ENCODE results near the gene DNAH8.

DNA sequence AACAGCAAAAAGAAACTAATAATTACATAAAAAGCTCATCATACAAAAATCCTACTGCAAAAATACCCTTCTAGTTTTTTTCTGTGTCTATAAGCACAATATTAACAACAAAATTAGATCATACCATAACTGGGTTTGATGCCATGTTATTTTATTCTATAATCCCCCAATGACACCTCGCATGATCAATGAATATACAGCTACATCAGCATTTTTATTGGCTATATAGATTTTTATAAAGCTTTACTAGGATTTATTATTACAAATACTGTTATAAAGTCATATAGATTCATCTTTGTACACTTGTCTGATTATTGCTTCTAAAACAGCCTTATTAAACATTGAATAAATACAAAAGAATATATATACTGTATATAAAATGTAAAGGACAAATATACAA lies 288.4 kb downstream of the DNAH8 start:
- no peak for TF ChIP-seq POLR2A (IDR thresholded peaks at IDR 0.05; ENCODE audit: low read length)
- no peak for TF ChIP-seq GATA1 (IDR thresholded peaks at IDR 0.05; ENCODE audit: low read depth, low read length)
